ENCODE results near the gene ITGB1.
A peak's percentile ranks its signal among the peaks of the same experiment; 100 is the strongest.
"Not testable (repeated sequence)": the region's sequence is repeated elsewhere in the genome, so short reads cannot be mapped to it uniquely, and the experiment has no call there.

The ITGB1 gene

GRCh38 chr10:32980558-32981468 lies 22.8 kb upstream of the ITGB1 start:
- peak; percentile 80 for DNase-seq (ENCODE audit: low read depth)

- DNase-seq (ENCODE audit: low read depth) = no peak
These were observed 22.2 kb upstream of the ITGB1 start for GRCh38 chr10:32980242-32980557.

- not testable (repeated sequence) for DNase-seq (ENCODE audit: low read depth)
These were observed 21.7 kb upstream of the ITGB1 start for GRCh38 chr10:32979719-32980118.

- DNase-seq (ENCODE audit: low read depth) = no peak
These were observed 21.0 kb upstream of the ITGB1 start for GRCh38 chr10:32979041-32979440.

GRCh38 chr10:32977846-32978809 lies 20.1 kb upstream of the ITGB1 start:
- DNase-seq (ENCODE audit: low read depth) = not testable (repeated sequence)

GRCh38 chr10:32976338-32976737 lies 18.3 kb upstream of the ITGB1 start:
- DNase-seq (ENCODE audit: low read depth) = no peak

GRCh38 chr10:32972929-32973328 lies 14.9 kb upstream of the ITGB1 start:
- DNase-seq (ENCODE audit: low read depth) = no peak

- no peak for DNase-seq (ENCODE audit: low read depth)
These were observed 14.4 kb upstream of the ITGB1 start for GRCh38 chr10:32972460-32972859.

- no peak for DNase-seq (ENCODE audit: low read depth)
These were observed 13.6 kb upstream of the ITGB1 start for GRCh38 chr10:32971536-32972091.

- DNase-seq (ENCODE audit: low read depth) = no peak
These were observed 12.9 kb upstream of the ITGB1 start for GRCh38 chr10:32970910-32971309.

GRCh38 chr10:32964270-32964669 lies 6.2 kb upstream of the ITGB1 start:
- DNase-seq (ENCODE audit: low read depth) = no peak

GRCh38 chr10:32963096-32963495 lies 5.1 kb upstream of the ITGB1 start:
- no peak for DNase-seq (ENCODE audit: low read depth)

GRCh38 chr10:32962521-32962920 lies 4.5 kb upstream of the ITGB1 start:
- DNase-seq (ENCODE audit: low read depth) = no peak

GRCh38 chr10:32961895-32962369 lies 3.9 kb upstream of the ITGB1 start:
- no peak for DNase-seq (ENCODE audit: low read depth)

- DNase-seq (ENCODE audit: low read depth) = no peak
These were observed 3.4 kb upstream of the ITGB1 start for GRCh38 chr10:32961343-32961894.

- no peak for DNase-seq (ENCODE audit: low read depth)
These were observed 2.0 kb upstream of the ITGB1 start for GRCh38 chr10:32960022-32960421.

- no peak for DNase-seq (ENCODE audit: low read depth)
These were observed 1.2 kb upstream of the ITGB1 start for GRCh38 chr10:32959006-32959920.

GRCh38 chr10:32957341-32958084 lies 517 bp downstream of the ITGB1 start:
- DNase-seq (ENCODE audit: low read depth) = no peak

GRCh38 chr10:32956365-32957197 lies 1.4 kb downstream of the ITGB1 start:
- DNase-seq (ENCODE audit: low read depth) = no peak
